ENCODE data around the gene PRR15L. TPM values are rescaled to one million over a fixed set of nuclear protein-coding genes. Genes with fewer than 3 reads are reported as not detected.

Gene PRR15L
- total RNA-seq, 4 donors from 2014 or later = 63.6 to 150 (median 127) TPM

GRCh38 chr17:47983492-47984223 lies 26.0 kb upstream of the PRR15L start:
- Histone ChIP-seq H3K4me1 (peaks cover 11 to 17% of the 10 kb centered on the region in 2 donors), H3K27me3 (no peaks in the 10 kb centered on the region), H3K4me3 (replicated peaks in 1 of 3) (no peak overlapping the region), H3K27ac (no peak overlapping the region), H3K36me3 (peaks cover 35 to 43% of the 10 kb centered on the region in 2 donors), H3K9me3 (no peaks in the 10 kb centered on the region)
- 73 to 80% methylated on average over 11 of the region's 11 CpGs for WGBS, 2 donors
- intact Hi-C loops (cut with DNase I) = no loop called here
- no peak for TF ChIP-seq POLR2A (IDR thresholded peaks at IDR 0.05)
- TF ChIP-seq CTCF (IDR thresholded peaks at IDR 0.05) = no peak
- no peak for DNase-seq

DNA sequence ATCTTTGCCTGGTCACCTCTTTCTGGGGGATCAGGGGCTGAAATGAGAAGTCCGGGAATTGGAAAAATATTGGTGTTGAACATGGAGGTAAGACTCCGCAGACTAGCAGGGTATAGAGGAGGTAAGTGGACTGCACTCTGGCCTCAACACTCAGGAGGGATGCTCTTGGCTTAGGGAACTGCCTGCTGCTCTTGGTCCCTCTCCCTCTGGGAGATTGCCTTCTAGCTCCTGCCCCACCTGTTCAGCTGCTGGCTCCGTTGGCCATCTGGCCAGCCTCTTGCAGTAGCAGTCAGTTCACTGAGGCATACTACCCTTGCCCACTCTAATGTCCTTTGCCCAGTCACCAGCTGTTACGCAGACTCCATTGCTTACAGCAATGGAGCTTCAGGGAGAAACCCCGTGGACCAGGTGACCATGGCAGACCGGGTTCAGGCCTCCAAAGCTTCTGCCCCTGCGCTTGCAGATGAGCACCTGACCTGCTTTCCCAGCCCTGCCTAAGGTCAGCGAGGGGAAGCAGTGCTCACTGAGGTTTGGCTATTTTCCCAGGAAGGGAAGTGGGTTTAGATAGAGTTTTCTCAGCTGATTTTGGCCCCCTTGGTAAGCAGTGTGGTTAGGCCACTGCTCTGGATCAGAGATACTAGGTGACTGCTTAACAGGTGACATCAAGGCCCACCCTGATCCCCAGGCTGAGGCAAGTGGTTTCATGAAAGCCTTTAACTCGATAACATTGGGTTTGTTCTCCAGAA lies 25.1 kb upstream of the PRR15L start:
- no peaks in the 10 kb centered on the region for H3K27me3 ChIP-seq
- no peaks in the 10 kb centered on the region for H3K9me3 ChIP-seq
- 93% methylated on average over 6 to 8 of the region's 9 CpGs for WGBS, 2 donors
- intact Hi-C loops (cut with DNase I) = no loop called here
- H3K4me3 ChIP-seq (replicated peaks in 1 of 3) = no peak overlapping the region
- no peak for DNase-seq
- no peak overlapping the region for H3K27ac ChIP-seq
- peaks cover 42 to 48% of the 10 kb centered on the region in 2 donors for H3K36me3 ChIP-seq
- no peak for TF ChIP-seq POLR2A (IDR thresholded peaks at IDR 0.05)
- no peak for TF ChIP-seq CTCF (IDR thresholded peaks at IDR 0.05)
- peaks cover 9 to 11% of the 10 kb centered on the region in 2 donors for H3K4me1 ChIP-seq

DNA sequence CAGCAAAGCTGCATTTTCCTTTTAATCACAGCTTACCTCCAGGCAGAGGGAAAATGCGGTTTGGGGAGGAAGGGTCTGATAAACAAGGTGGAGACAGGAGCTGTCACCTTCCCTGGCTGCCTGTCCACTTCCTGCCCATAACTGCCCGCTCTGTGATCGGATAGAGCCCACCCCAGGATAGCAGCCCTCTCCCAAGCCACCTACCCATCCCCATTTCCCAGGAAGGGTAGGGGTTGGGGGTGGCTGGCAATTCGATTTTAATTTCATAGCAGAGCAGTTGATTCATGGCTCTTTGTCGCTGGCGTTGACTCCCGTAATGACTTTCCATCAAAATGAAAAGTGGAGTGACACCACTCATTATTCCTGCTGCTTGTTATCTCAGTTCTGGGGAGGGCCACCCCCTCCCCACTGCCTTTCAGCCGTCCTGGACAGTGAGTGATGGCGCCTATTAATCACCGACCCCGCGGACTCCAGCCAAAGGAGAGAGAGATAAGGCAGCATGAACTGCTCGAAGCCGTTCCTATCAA lies 24.5 kb upstream of the PRR15L start:
- Histone ChIP-seq H3K36me3 (peaks cover 49 to 51% of the 10 kb centered on the region in 2 donors), H3K27ac (no peak overlapping the region), H3K4me3 (replicated peaks in 1 of 3) (no peak overlapping the region), H3K9me3 (no peaks in the 10 kb centered on the region), H3K27me3 (no peaks in the 10 kb centered on the region), H3K4me1 (peaks cover 2 to 4% of the 10 kb centered on the region in 2 donors)
- WGBS, 2 donors = 80 to 85% methylated on average over 14 of the region's 14 CpGs
- no peak for TF ChIP-seq CTCF (IDR thresholded peaks at IDR 0.05)
- TF ChIP-seq POLR2A (IDR thresholded peaks at IDR 0.05) = no peak
- no peak for DNase-seq
- intact Hi-C loops (cut with DNase I) = no loop called here

GRCh38 chr17:47981462-47981861 lies 23.8 kb upstream of the PRR15L start:
- intact Hi-C loops (cut with DNase I) = no loop called here
- Histone ChIP-seq H3K4me1 (no peaks in the 10 kb centered on the region), H3K9me3 (no peaks in the 10 kb centered on the region), H3K27me3 (no peaks in the 10 kb centered on the region), H3K36me3 (peaks cover 54 to 57% of the 10 kb centered on the region in 2 donors), H3K4me3 (replicated peaks in 1 of 3) (no peak overlapping the region), H3K27ac (no peak overlapping the region)
- TF ChIP-seq CTCF (IDR thresholded peaks at IDR 0.05) = no peak
- no peak for TF ChIP-seq POLR2A (IDR thresholded peaks at IDR 0.05)
- WGBS, 2 donors = 88 to 97% methylated on average over 9 of the region's 9 CpGs
- DNase-seq = no peak

DNA sequence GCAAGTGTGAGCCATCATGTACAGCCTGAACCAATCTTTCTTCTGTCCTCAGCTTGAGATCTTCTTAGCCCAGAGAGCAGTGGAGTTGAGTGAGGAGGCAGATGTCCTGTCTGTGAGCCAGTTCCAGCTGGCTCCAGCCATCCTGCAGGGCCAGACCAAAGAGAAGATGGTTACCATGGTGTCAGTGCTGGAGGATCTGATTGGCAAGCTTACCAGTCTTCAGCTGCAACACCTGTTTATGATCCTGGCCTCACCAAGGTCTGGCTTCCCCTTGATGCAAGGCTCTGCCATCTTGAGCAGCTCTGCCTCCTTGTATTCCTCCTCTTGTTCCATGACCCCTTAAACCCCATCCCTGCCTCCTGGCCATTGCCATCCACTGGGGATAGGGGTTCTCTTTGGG lies 22.9 kb upstream of the PRR15L start:
- H3K36me3 ChIP-seq = peaks cover 64% of the 10 kb centered on the region in 2 donors
- H3K9me3 ChIP-seq = no peaks in the 10 kb centered on the region
- H3K4me3 ChIP-seq (replicated peaks in 1 of 3) = no peak overlapping the region
- TF ChIP-seq POLR2A (IDR thresholded peaks at IDR 0.05) (no peak), CTCF (IDR thresholded peaks at IDR 0.05) (no peak)
- H3K4me1 ChIP-seq = no peaks in the 10 kb centered on the region
- intact Hi-C loops (cut with DNase I) = no loop called here
- H3K27me3 ChIP-seq = no peaks in the 10 kb centered on the region
- DNase-seq = no peak
- H3K27ac ChIP-seq = no peak overlapping the region

Data from thyroid gland (tissue), 4 donors.